GM12878 (cell line): ENCODE data around the gene SDF4. TPM values are rescaled to one million over a fixed set of nuclear protein-coding genes. Genes with fewer than 3 reads are reported as not detected.

Source experiments
- EP300 ChIP-seq, 2 experiments: fragments of 150-350 bp in 1 of 2; IDR thresholded peaks; 2 replicates each; pipeline ENCODE4 v1.6.1; 2011 to 2012; ENCODE audit warnings: low read depth in 2 of 2, low read length in 2 of 2, borderline replicate concordance in 1 of 2, improper control_type of control experiment in 1 of 2, inconsistent platforms in 1 of 2; ENCODE audit not compliant: control insufficient read depth in 1 of 2
- ESRRA ChIP-seq: IDR thresholded peaks from 2 replicates; pipeline ENCODE4 v1.6.1; 2012; ENCODE audit warnings: mild to moderate bottlenecking, low read length, improper control_type of control experiment
- HDGF ChIP-seq: fragments of 450-650 bp; IDR thresholded peaks from 2 replicates; pipeline ENCODE4 v1.6.1; 2016; ENCODE audit warnings: antibody characterized with exemption
- MTA3 ChIP-seq: IDR thresholded peaks from 2 replicates; pipeline ENCODE4 v1.6.1; 2012; ENCODE audit warnings: low read length, inconsistent platforms, borderline replicate concordance
- NR2C1 ChIP-seq: fragments of 450-650 bp; IDR thresholded peaks from 2 replicates; pipeline ENCODE4 v1.6.1; 2017; ENCODE audit warnings: antibody characterized with exemption, mild to moderate bottlenecking, moderate library complexity
- POLR2AphosphoS2 ChIP-seq: IDR thresholded peaks from 2 replicates; pipeline ENCODE4 v1.6.1; 2011; ENCODE audit warnings: low read depth, mild to moderate bottlenecking, low read length, improper control_type of control experiment, moderate library complexity
- RAD21 ChIP-seq: IDR thresholded peaks from 2 replicates; pipeline ENCODE4 v1.6.1; 2011; ENCODE audit warnings: mild to moderate bottlenecking, low read depth, low read length, moderate library complexity; ENCODE audit not compliant: insufficient read depth
- RUNX3 ChIP-seq: IDR thresholded peaks from 2 replicates; pipeline ENCODE4 v1.6.1; 2012; ENCODE audit warnings: low read length, inconsistent platforms
- SP1 ChIP-seq: IDR thresholded peaks from one replicate; pipeline ENCODE4 v1.6.1; 2011; ENCODE audit warnings: low read depth, low read length
- STAT1 ChIP-seq: fragments of 450-650 bp; conservative IDR thresholded peaks from 2 replicates; pipeline ENCODE4 v1.6.1; 2014; ENCODE audit warnings: antibody characterized with exemption, mild to moderate bottlenecking
- TAF1 ChIP-seq: IDR thresholded peaks from 2 replicates; pipeline ENCODE4 v1.6.1; 2011; ENCODE audit warnings: mild to moderate bottlenecking, low read depth, low read length, borderline replicate concordance
- ZNF384 ChIP-seq: IDR thresholded peaks from 2 replicates; pipeline ENCODE4 v1.6.1; 2012; ENCODE audit warnings: low read depth, mild to moderate bottlenecking, low read length, improper control_type of control experiment, borderline replicate concordance
- ZNF687 ChIP-seq: fragments of 450-650 bp; IDR thresholded peaks from 2 replicates; pipeline ENCODE4 v1.6.1; 2017; ENCODE audit warnings: mild to moderate bottlenecking, moderate library complexity
- polyA plus RNA-seq, 11 experiments: library from polyadenylated mRNA; depleted of rRNA in 4 of 11; unstranded in 6 of 11; stranded (reverse) in 5 of 11; fragments of >200 nt; fragmentation: Nextera tagmentation in 4 of 11; fragmentation: Illumina TruSeq in 1 of 11; extraction: Ambion mirVana in 4 of 11; extraction: Trizol in 1 of 11; gene quantifications; 1 replicate in 1 of 11; 2 replicates in 10 of 11; pipeline versions ENCODE4 v1.2.1 to v1.2.3, GENCODE V29; 2011 to 2016; ENCODE audit warnings: inconsistent platforms in 2 of 11, missing spikeins in 2 of 11, low read depth in 1 of 11
- total RNA-seq, 4 experiments: library from RNA; depleted of rRNA in 3 of 4; stranded (reverse); fragments of >200 nt in 3 of 4; fragmentation: Illumina TruSeq in 1 of 4; extraction: Trizol in 1 of 4; gene quantifications; 2 replicates each; pipeline versions ENCODE4 v1.2.1 to v1.2.3, GENCODE V29; 2013 to 2021
- TF ChIP-seq, protein P1 (sequence below): fragments of 450-650 bp; IDR thresholded peaks from 2 replicates; pipeline ENCODE4 v1.6.1; 2017; ENCODE audit warnings: mild to moderate bottlenecking, moderate library complexity
- TF ChIP-seq, protein P2 (sequence below): fragments of 450-650 bp; formaldehyde crosslinking; IDR thresholded peaks from 2 replicates; pipeline ENCODE4 v1.4.0; 2022; ENCODE audit warnings: mild to moderate bottlenecking, moderate library complexity
- TF ChIP-seq, protein P3 (sequence below): IDR thresholded peaks from 2 replicates; pipeline ENCODE4 v1.6.1; 2011; ENCODE audit warnings: mild to moderate bottlenecking, low read depth, low read length, moderate library complexity; ENCODE audit not compliant: insufficient replicate concordance

Gene SDF4
- total and polyA plus RNA-seq, 10 of the 15 experiments (the other 5 are each of a cell fraction or from before 2014, with no cell fraction given), result 0.44 to 97.2 (median 40.2) TPM

- TF ChIP-seq ZNF687 (peak; percentile 97), NR2C1 (no peak), TAF1 (no peak), RUNX3 (peak; percentile 86), HDGF (0 out of 2 replicates have a peak, but pooled peaks have one; percentile 26), STAT1 (peak; percentile 7; the same call in 1 of the 2 replicates), RAD21 (no peak), ESRRA (no peak), SP1 (peak; percentile 62), EP300 (IDR thresholded peaks at IDR 0.05; ENCODE audit: borderline replicate concordance in 1 of 2, control insufficient read depth in 1 of 2, low read depth in 2 of 2, low read length in 2 of 2) (peak in 1 of 2 experiments; percentile 37; a peak in 1 of 4 replicates), POLR2AphosphoS2 (peak; percentile 79; the same call in 1 of the 2 replicates), ZNF384 (no peak), MTA3 (no peak)
- TF ChIP-seq, protein P1, sequence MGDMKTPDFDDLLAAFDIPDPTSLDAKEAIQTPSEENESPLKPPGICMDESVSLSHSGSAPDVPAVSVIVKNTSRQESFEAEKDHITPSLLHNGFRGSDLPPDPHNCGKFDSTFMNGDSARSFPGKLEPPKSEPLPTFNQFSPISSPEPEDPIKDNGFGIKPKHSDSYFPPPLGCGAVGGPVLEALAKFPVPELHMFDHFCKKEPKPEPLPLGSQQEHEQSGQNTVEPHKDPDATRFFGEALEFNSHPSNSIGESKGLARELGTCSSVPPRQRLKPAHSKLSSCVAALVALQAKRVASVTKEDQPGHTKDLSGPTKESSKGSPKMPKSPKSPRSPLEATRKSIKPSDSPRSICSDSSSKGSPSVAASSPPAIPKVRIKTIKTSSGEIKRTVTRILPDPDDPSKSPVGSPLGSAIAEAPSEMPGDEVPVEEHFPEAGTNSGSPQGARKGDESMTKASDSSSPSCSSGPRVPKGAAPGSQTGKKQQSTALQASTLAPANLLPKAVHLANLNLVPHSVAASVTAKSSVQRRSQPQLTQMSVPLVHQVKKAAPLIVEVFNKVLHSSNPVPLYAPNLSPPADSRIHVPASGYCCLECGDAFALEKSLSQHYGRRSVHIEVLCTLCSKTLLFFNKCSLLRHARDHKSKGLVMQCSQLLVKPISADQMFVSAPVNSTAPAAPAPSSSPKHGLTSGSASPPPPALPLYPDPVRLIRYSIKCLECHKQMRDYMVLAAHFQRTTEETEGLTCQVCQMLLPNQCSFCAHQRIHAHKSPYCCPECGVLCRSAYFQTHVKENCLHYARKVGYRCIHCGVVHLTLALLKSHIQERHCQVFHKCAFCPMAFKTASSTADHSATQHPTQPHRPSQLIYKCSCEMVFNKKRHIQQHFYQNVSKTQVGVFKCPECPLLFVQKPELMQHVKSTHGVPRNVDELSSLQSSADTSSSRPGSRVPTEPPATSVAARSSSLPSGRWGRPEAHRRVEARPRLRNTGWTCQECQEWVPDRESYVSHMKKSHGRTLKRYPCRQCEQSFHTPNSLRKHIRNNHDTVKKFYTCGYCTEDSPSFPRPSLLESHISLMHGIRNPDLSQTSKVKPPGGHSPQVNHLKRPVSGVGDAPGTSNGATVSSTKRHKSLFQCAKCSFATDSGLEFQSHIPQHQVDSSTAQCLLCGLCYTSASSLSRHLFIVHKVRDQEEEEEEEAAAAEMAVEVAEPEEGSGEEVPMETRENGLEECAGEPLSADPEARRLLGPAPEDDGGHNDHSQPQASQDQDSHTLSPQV, result no peak
- TF ChIP-seq, protein P2, sequence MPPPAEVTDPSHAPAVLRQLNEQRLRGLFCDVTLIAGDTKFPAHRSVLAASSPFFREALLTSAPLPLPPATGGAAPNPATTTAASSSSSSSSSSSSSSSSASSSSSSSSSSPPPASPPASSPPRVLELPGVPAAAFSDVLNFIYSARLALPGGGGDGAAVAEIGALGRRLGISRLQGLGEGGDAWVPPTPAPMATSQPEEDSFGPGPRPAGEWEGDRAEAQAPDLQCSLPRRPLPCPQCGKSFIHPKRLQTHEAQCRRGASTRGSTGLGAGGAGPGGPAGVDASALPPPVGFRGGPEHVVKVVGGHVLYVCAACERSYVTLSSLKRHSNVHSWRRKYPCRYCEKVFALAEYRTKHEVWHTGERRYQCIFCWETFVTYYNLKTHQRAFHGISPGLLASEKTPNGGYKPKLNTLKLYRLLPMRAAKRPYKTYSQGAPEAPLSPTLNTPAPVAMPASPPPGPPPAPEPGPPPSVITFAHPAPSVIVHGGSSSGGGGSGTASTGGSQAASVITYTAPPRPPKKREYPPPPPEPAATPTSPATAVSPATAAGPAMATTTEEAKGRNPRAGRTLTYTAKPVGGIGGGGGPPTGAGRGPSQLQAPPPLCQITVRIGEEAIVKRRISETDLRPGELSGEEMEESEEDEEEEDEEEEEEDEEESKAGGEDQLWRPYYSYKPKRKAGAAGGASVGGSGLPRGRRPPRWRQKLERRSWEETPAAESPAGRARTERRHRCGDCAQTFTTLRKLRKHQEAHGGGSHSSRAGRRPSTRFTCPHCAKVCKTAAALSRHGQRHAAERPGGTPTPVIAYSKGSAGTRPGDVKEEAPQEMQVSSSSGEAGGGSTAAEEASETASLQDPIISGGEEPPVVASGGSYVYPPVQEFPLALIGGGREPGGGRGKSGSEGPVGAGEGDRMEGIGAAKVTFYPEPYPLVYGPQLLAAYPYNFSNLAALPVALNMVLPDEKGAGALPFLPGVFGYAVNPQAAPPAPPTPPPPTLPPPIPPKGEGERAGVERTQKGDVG (CRISPR knock-in tag), result no peak
- TF ChIP-seq, protein P3, sequence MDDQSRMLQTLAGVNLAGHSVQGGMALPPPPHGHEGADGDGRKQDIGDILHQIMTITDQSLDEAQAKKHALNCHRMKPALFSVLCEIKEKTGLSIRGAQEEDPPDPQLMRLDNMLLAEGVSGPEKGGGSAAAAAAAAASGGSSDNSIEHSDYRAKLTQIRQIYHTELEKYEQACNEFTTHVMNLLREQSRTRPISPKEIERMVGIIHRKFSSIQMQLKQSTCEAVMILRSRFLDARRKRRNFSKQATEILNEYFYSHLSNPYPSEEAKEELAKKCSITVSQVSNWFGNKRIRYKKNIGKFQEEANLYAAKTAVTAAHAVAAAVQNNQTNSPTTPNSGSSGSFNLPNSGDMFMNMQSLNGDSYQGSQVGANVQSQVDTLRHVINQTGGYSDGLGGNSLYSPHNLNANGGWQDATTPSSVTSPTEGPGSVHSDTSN, result no peak
Measured at GRCh38 chr1:1250786-1251284, 19.0 kb upstream of the SDF4 start (continued).
